ENCODE measurements around the gene ADD3. TPM values are rescaled to one million over a fixed set of nuclear protein-coding genes. Genes with fewer than 3 reads are reported as not detected.

ADD3 gene
- total RNA-seq, 4 donors from 2014 or later: 91.9 to 185 (median 155) TPM

- TF ChIP-seq POLR2A (IDR thresholded peaks at IDR 0.05): no peak
- TF ChIP-seq CTCF (IDR thresholded peaks at IDR 0.05): no peak
- DNase-seq (ENCODE audit: low spot score in 2 of 2): no peak
- intact Hi-C loops (cut with DNase I; ENCODE audit: low total_unique reads): no loop called here
- H3K4me3 ChIP-seq (ENCODE audit: low read depth, poor library complexity, severe bottlenecking): no peak overlapping the region
- WGBS, 2 donors: 69 to 79% methylated on average over 5 of the region's 5 CpGs
These were observed 155.5 kb downstream of the ADD3 start for GRCh38 chr10:110163192-110163773.

- TF ChIP-seq CTCF (IDR thresholded peaks at IDR 0.05) (no peak), POLR2A (IDR thresholded peaks at IDR 0.05) (no peak)
- 54 to 55% methylated on average over 4 of the region's 4 CpGs for WGBS, 2 donors
- intact Hi-C loops (cut with DNase I; ENCODE audit: low total_unique reads): no loop called here
- peak in 1 of 2 donors; percentile 18 for DNase-seq (ENCODE audit: low spot score in 2 of 2)
- no peak overlapping the region for H3K4me3 ChIP-seq (ENCODE audit: low read depth, poor library complexity, severe bottlenecking)
These were observed 156.1 kb downstream of the ADD3 start for GRCh38 chr10:110163841-110164240.

- no peak for TF ChIP-seq POLR2A (IDR thresholded peaks at IDR 0.05)
- TF ChIP-seq CTCF (IDR thresholded peaks at IDR 0.05): no peak
- WGBS, 2 donors: 78 to 82% methylated on average over 6 of the region's 6 CpGs
- intact Hi-C loops (cut with DNase I; ENCODE audit: low total_unique reads): no loop called here
- DNase-seq (ENCODE audit: low spot score in 2 of 2): no peak
- no peak overlapping the region for H3K4me3 ChIP-seq (ENCODE audit: low read depth, poor library complexity, severe bottlenecking)
These were observed 157.5 kb downstream of the ADD3 start for GRCh38 chr10:110165239-110165638.

- no peak overlapping the region for H3K4me3 ChIP-seq (ENCODE audit: low read depth, poor library complexity, severe bottlenecking)
- no peak for TF ChIP-seq CTCF (IDR thresholded peaks at IDR 0.05)
- TF ChIP-seq POLR2A (IDR thresholded peaks at IDR 0.05): no peak
- 88 to 90% methylated on average over 7 of the region's 7 CpGs for WGBS, 2 donors
- DNase-seq (ENCODE audit: low spot score in 2 of 2): peak in 1 of 2 donors; percentile 28
- intact Hi-C loops (cut with DNase I; ENCODE audit: low total_unique reads): no loop called here
These were observed 159.4 kb downstream of the ADD3 start for GRCh38 chr10:110167149-110167548.

GRCh38 chr10:110168601-110169481 lies 161.1 kb downstream of the ADD3 start:
- peak in 1 of 2 donors; percentile 72 for DNase-seq (ENCODE audit: low spot score in 2 of 2)
- WGBS, 2 donors: 3 to 18% methylated on average over 10 of the region's 10 CpGs
- TF ChIP-seq POLR2A (IDR thresholded peaks at IDR 0.05) (no peak), CTCF (IDR thresholded peaks at IDR 0.05) (no peak)
- H3K4me3 ChIP-seq (ENCODE audit: low read depth, poor library complexity, severe bottlenecking): no peak overlapping the region
- intact Hi-C loops (cut with DNase I; ENCODE audit: low total_unique reads): no loop called here
